ENCODE measurements around the gene FLII. TPM values are rescaled to one million over a fixed set of nuclear protein-coding genes. Genes with fewer than 3 reads are reported as not detected.

FLII gene
- total RNA-seq, 6 experiments from 2014 or later: 347 to 472 (median 438) TPM

DNA sequence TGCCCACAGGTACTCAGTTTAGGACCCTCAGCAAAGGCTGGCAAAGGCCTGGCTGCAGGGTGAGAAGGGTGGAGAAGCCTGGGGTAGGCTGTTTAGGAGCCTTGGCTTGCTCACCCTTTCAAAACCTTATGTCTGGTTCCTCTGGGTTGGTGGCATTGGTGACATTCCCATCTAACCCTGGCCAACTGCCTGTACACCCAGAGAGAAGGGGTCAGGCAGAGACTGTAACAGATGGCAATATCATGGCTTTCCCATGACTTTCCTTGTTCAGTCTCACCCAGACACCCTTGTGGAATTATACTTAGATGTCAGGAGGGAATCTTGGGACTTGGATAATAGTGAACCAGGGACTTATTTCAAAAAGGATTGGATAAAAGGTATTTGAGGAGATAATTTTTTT, 51.6 kb downstream of the FLII start:
- Mint-ChIP-seq H3K27me3 (ENCODE audit: insufficient read depth) (peaks cover 4% of the 10 kb centered on the region), H3K36me3 (ENCODE audit: low read depth) (peaks cover 8% of the 10 kb centered on the region), H3K4me3 (no peak overlapping the region), H3K4me1 (ENCODE audit: low read depth) (peaks cover 5% of the 10 kb centered on the region; the same call in 1 of the 2 replicates), H3K9me3 (no peaks in the 10 kb centered on the region), H3K27ac (no peak overlapping the region; the same call in 1 of the 2 replicates)
- DNase-seq: no peak
- TF ChIP-seq, protein P1, sequence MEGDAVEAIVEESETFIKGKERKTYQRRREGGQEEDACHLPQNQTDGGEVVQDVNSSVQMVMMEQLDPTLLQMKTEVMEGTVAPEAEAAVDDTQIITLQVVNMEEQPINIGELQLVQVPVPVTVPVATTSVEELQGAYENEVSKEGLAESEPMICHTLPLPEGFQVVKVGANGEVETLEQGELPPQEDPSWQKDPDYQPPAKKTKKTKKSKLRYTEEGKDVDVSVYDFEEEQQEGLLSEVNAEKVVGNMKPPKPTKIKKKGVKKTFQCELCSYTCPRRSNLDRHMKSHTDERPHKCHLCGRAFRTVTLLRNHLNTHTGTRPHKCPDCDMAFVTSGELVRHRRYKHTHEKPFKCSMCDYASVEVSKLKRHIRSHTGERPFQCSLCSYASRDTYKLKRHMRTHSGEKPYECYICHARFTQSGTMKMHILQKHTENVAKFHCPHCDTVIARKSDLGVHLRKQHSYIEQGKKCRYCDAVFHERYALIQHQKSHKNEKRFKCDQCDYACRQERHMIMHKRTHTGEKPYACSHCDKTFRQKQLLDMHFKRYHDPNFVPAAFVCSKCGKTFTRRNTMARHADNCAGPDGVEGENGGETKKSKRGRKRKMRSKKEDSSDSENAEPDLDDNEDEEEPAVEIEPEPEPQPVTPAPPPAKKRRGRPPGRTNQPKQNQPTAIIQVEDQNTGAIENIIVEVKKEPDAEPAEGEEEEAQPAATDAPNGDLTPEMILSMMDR (IDR thresholded peaks at IDR 0.05): no peak

DNA sequence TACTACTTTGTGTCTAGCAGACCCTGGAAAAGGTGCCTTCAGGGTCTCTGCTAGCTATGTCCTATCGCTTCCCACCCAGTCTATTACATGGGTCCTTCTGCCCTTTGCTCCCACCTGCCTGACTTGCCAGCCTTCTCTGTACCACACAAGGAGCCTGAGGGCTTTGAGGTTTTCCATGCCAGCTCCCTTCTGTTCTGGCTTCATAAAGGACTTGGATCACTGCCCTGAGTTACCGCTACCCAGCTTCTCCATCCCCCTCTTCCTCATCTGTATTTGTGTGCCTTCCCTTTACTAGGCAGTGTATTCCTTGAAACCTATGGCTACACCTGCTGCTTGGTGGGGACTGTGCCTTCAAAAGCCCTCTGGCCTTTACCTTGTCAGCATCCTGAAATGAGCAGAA, 52.7 kb downstream of the FLII start:
- TF ChIP-seq, protein P1 (IDR thresholded peaks at IDR 0.05): no peak
- peaks cover 5% of the 10 kb centered on the region; the same call in 1 of the 2 replicates for H3K4me1 Mint-ChIP-seq (ENCODE audit: low read depth)
- H3K27me3 Mint-ChIP-seq (ENCODE audit: insufficient read depth): peaks cover 2% of the 10 kb centered on the region; the same call in 1 of the 2 replicates
- peaks cover 8% of the 10 kb centered on the region for H3K36me3 Mint-ChIP-seq (ENCODE audit: low read depth)
- no peak for DNase-seq
- H3K9me3 Mint-ChIP-seq: no peaks in the 10 kb centered on the region
- no peak overlapping the region for H3K27ac Mint-ChIP-seq
- H3K4me3 Mint-ChIP-seq: no peak overlapping the region

DNA sequence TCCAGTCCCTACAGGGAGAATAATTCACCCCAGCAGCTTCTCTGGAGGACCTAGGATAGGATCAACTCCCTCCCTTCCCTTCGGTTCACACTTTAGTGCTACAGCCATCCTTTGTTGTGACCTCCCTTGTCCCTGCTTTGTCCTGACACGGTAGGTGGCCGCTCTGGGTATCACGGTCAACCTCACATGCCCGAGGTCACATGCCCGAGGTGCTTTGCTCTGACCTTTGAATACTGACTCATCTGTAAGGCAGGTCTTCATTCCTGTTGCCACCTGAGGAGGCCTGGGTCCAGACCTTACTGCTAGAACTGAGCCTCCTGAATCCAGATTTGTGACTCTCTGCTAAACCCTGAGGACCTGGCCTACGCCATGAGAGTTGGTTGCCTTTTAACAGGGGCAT, 55.2 kb downstream of the FLII start:
- Mint-ChIP-seq H3K4me3 (no peak overlapping the region), H3K27ac (no peak overlapping the region; the same call in 1 of the 2 replicates), H3K27me3 (ENCODE audit: insufficient read depth) (peaks cover 2% of the 10 kb centered on the region; the same call in 1 of the 2 replicates), H3K36me3 (ENCODE audit: low read depth) (no peaks in the 10 kb centered on the region; the same call in 1 of the 2 replicates), H3K9me3 (no peaks in the 10 kb centered on the region), H3K4me1 (ENCODE audit: low read depth) (peaks cover 7% of the 10 kb centered on the region; the same call in 1 of the 2 replicates)
- no peak for DNase-seq
- TF ChIP-seq, protein P1 (IDR thresholded peaks at IDR 0.05): no peak

DNA sequence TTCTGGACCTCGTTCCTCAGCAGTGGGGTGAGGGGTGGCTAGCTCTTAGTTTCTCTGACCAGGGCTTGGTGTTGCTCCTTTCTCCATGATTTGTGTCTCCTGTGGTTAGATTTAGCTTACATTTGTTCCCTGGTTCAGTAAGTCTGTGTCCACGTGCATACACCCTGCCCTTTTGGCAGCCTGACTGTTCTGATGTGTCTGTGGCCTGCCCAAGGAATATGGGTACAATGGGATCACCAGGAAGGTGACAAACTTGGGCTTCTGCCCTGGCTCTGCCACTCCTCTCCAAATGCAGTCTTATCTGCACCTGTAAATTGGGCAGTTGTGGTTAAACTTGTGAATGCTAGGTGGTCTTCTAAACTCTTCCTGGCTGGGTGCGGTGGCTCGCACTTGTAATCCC, 57.4 kb downstream of the FLII start:
- Mint-ChIP-seq H3K4me1 (ENCODE audit: low read depth) (peaks cover 26% of the 10 kb centered on the region), H3K36me3 (ENCODE audit: low read depth) (no peaks in the 10 kb centered on the region; the same call in 1 of the 2 replicates), H3K27me3 (ENCODE audit: insufficient read depth) (peaks cover 2% of the 10 kb centered on the region; the same call in 1 of the 2 replicates), H3K27ac (no peak overlapping the region), H3K4me3 (no peak overlapping the region), H3K9me3 (no peaks in the 10 kb centered on the region)
- TF ChIP-seq, protein P1 (IDR thresholded peaks at IDR 0.05): no peak
- no peak for DNase-seq

DNA sequence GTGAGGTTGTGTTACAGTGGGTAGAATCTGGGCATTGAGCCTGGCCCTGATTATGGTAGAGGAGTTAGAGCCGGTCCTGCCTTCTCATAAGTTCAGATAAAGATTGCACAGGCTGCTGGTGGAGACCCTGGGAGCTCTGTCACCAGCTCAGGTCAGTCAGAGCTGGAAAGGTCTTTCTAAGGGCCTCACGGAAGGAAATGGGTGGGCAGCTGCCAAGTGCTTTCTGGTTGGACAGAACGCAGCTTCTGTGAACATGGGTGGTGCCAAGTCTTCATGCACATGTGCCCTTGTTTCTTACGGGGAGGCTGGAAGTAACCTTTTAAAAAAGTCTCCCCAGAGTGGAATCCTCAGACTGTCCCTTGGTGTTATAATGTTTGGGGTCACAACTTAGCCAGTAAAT, 60.0 kb downstream of the FLII start:
- Mint-ChIP-seq H3K4me3 (no peak overlapping the region), H3K27ac (peak overlapping the region; percentile 10; the same call in 1 of the 2 replicates), H3K27me3 (ENCODE audit: insufficient read depth) (peaks cover 2% of the 10 kb centered on the region; the same call in 1 of the 2 replicates), H3K36me3 (ENCODE audit: low read depth) (peaks cover 9% of the 10 kb centered on the region; the same call in 1 of the 2 replicates), H3K4me1 (ENCODE audit: low read depth) (peaks cover 33% of the 10 kb centered on the region), H3K9me3 (no peaks in the 10 kb centered on the region)
- DNase-seq: no peak
- TF ChIP-seq, protein P1 (IDR thresholded peaks at IDR 0.05): no peak
